ENCODE measurements around the gene FOLR3.
"Not testable (repeated sequence)": the region's sequence is repeated elsewhere in the genome, so short reads cannot be mapped to it uniquely, and the experiment has no call there.

Gene FOLR3

GRCh38 chr11:72138821-72139390, 3.4 kb downstream of the FOLR3 start:
- H3K27ac Mint-ChIP-seq: no peak overlapping the region
- H3K4me3 Mint-ChIP-seq: no peak overlapping the region
- ATAC-seq: no peak
- peaks cover 26% of the 10 kb centered on the region for H3K27me3 Mint-ChIP-seq
- H3K36me3 Mint-ChIP-seq: no peaks in the 10 kb centered on the region
- peaks cover 4% of the 10 kb centered on the region for H3K9me3 Mint-ChIP-seq
- H3K4me1 Mint-ChIP-seq: peaks cover 3% of the 10 kb centered on the region

GRCh38 chr11:72139500-72139899, 4.0 kb downstream of the FOLR3 start:
- H3K27me3 Mint-ChIP-seq: peaks cover 26% of the 10 kb centered on the region
- no peak for ATAC-seq
- H3K4me3 Mint-ChIP-seq: no peak overlapping the region
- H3K9me3 Mint-ChIP-seq: peaks cover 4% of the 10 kb centered on the region
- H3K27ac Mint-ChIP-seq: no peak overlapping the region
- H3K36me3 Mint-ChIP-seq: no peaks in the 10 kb centered on the region
- peaks cover 5% of the 10 kb centered on the region for H3K4me1 Mint-ChIP-seq

- H3K4me1 Mint-ChIP-seq: peaks cover 5% of the 10 kb centered on the region
- H3K27me3 Mint-ChIP-seq: peaks cover 26% of the 10 kb centered on the region
- no peak overlapping the region for H3K4me3 Mint-ChIP-seq
- no peak overlapping the region for H3K27ac Mint-ChIP-seq
- peaks cover 4% of the 10 kb centered on the region for H3K9me3 Mint-ChIP-seq
- no peaks in the 10 kb centered on the region for H3K36me3 Mint-ChIP-seq
- no peak for ATAC-seq
These were observed 5.1 kb downstream of the FOLR3 start for GRCh38 chr11:72140661-72141060.

GRCh38 chr11:72141066-72141465, 5.5 kb downstream of the FOLR3 start:
- Mint-ChIP-seq H3K9me3 (peaks cover 4% of the 10 kb centered on the region), H3K4me3 (no peak overlapping the region), H3K27ac (no peak overlapping the region), H3K36me3 (no peaks in the 10 kb centered on the region), H3K4me1 (peaks cover 5% of the 10 kb centered on the region), H3K27me3 (peaks cover 26% of the 10 kb centered on the region)
- ATAC-seq: no peak

GRCh38 chr11:72142086-72142485, 6.6 kb downstream of the FOLR3 start:
- H3K4me1 Mint-ChIP-seq, ATAC-seq, H3K36me3 Mint-ChIP-seq, H3K4me3 Mint-ChIP-seq, H3K27ac Mint-ChIP-seq, H3K9me3 Mint-ChIP-seq: not testable (repeated sequence)
- peaks cover 26% of the 10 kb centered on the region for H3K27me3 Mint-ChIP-seq

GRCh38 chr11:72142543-72142942, 7.0 kb downstream of the FOLR3 start:
- not testable (repeated sequence) for ATAC-seq, H3K9me3 Mint-ChIP-seq, H3K4me3 Mint-ChIP-seq, H3K4me1 Mint-ChIP-seq, H3K27ac Mint-ChIP-seq, H3K36me3 Mint-ChIP-seq
- peaks cover 26% of the 10 kb centered on the region for H3K27me3 Mint-ChIP-seq

- Mint-ChIP-seq H3K27me3 (peaks cover 21% of the 10 kb centered on the region), H3K36me3 (no peaks in the 10 kb centered on the region), H3K4me1 (peaks cover 5% of the 10 kb centered on the region), H3K9me3 (no peaks in the 10 kb centered on the region), H3K27ac (no peak overlapping the region), H3K4me3 (no peak overlapping the region)
- no peak for ATAC-seq
These were observed 9.5 kb downstream of the FOLR3 start for GRCh38 chr11:72144807-72145565.

GRCh38 chr11:72146625-72147024, 11.1 kb downstream of the FOLR3 start:
- Mint-ChIP-seq H3K36me3 (no peaks in the 10 kb centered on the region), H3K4me1 (peaks cover 5% of the 10 kb centered on the region), H3K27ac (no peak overlapping the region), H3K4me3 (no peak overlapping the region), H3K27me3 (peaks cover 10% of the 10 kb centered on the region), H3K9me3 (no peaks in the 10 kb centered on the region)
- no peak for ATAC-seq

- H3K4me1 Mint-ChIP-seq: no peaks in the 10 kb centered on the region
- peaks cover 24% of the 10 kb centered on the region for H3K27me3 Mint-ChIP-seq
- H3K36me3 Mint-ChIP-seq: no peaks in the 10 kb centered on the region
- H3K9me3 Mint-ChIP-seq: no peaks in the 10 kb centered on the region
- no peak for ATAC-seq
- no peak overlapping the region for H3K27ac Mint-ChIP-seq
- no peak overlapping the region for H3K4me3 Mint-ChIP-seq
These were observed 15.4 kb downstream of the FOLR3 start for GRCh38 chr11:72150882-72151281.

GRCh38 chr11:72153874-72154273, 18.3 kb downstream of the FOLR3 start:
- not testable (repeated sequence) for ATAC-seq, H3K9me3 Mint-ChIP-seq, H3K4me1 Mint-ChIP-seq, H3K4me3 Mint-ChIP-seq, H3K36me3 Mint-ChIP-seq, H3K27ac Mint-ChIP-seq
- peaks cover 36% of the 10 kb centered on the region for H3K27me3 Mint-ChIP-seq

- no peak for ATAC-seq
- no peaks in the 10 kb centered on the region for H3K4me1 Mint-ChIP-seq
These were observed 19.3 kb downstream of the FOLR3 start for GRCh38 chr11:72154816-72155215.

GRCh38 chr11:72155751-72156150, 20.2 kb downstream of the FOLR3 start:
- Mint-ChIP-seq H3K9me3 (no peaks in the 10 kb centered on the region), H3K36me3 (no peaks in the 10 kb centered on the region), H3K27ac (no peak overlapping the region), H3K4me3 (no peak overlapping the region), H3K4me1 (no peaks in the 10 kb centered on the region), H3K27me3 (peaks cover 47% of the 10 kb centered on the region)
- ATAC-seq: no peak

More at GRCh38 chr11:72154816-72155215, 19.3 kb downstream of the FOLR3 start:
- no peaks in the 10 kb centered on the region for H3K9me3 Mint-ChIP-seq
- H3K4me3 Mint-ChIP-seq: no peak overlapping the region
- peaks cover 44% of the 10 kb centered on the region for H3K27me3 Mint-ChIP-seq
- no peak overlapping the region for H3K27ac Mint-ChIP-seq
- no peaks in the 10 kb centered on the region for H3K36me3 Mint-ChIP-seq

GRCh38 chr11:72157131-72157530, 21.6 kb downstream of the FOLR3 start:
- Mint-ChIP-seq H3K36me3 (no peaks in the 10 kb centered on the region), H3K9me3 (no peaks in the 10 kb centered on the region), H3K4me3 (no peak overlapping the region), H3K27me3 (peaks cover 49% of the 10 kb centered on the region), H3K27ac (no peak overlapping the region), H3K4me1 (no peaks in the 10 kb centered on the region)
- no peak for ATAC-seq

- Mint-ChIP-seq H3K27me3 (peaks cover 44% of the 10 kb centered on the region), H3K36me3 (no peaks in the 10 kb centered on the region), H3K27ac (no peak overlapping the region)
These were observed 24.8 kb downstream of the FOLR3 start for GRCh38 chr11:72160319-72160718.

GRCh38 chr11:72162891-72163492, 27.5 kb downstream of the FOLR3 start:
- peaks cover 41% of the 10 kb centered on the region for H3K27me3 Mint-ChIP-seq

More at GRCh38 chr11:72160319-72160718, 24.8 kb downstream of the FOLR3 start:
- no peaks in the 10 kb centered on the region for H3K4me1 Mint-ChIP-seq
- no peaks in the 10 kb centered on the region for H3K9me3 Mint-ChIP-seq
- no peak for ATAC-seq
- H3K4me3 Mint-ChIP-seq: no peak overlapping the region

GRCh38 chr11:72164187-72164586, 28.7 kb downstream of the FOLR3 start:
- ATAC-seq, H3K4me3 Mint-ChIP-seq, H3K27ac Mint-ChIP-seq, H3K9me3 Mint-ChIP-seq, H3K36me3 Mint-ChIP-seq, H3K4me1 Mint-ChIP-seq: not testable (repeated sequence)
- H3K27me3 Mint-ChIP-seq: peaks cover 29% of the 10 kb centered on the region

More at GRCh38 chr11:72162891-72163492, 27.5 kb downstream of the FOLR3 start:
- H3K9me3 Mint-ChIP-seq: no peaks in the 10 kb centered on the region
- no peaks in the 10 kb centered on the region for H3K36me3 Mint-ChIP-seq
- H3K4me3 Mint-ChIP-seq: no peak overlapping the region
- H3K4me1 Mint-ChIP-seq: no peaks in the 10 kb centered on the region
- H3K27ac Mint-ChIP-seq: no peak overlapping the region
- ATAC-seq: no peak

All from stimulated activated memory B cell treated with anti-CD40 and anti-IgM and Interleukin-4, amounts not matched to agents 10 μg/mL and 1 μg/mL and 100 μg/mL, for 72 hours (primary cell).